Raji (cell line): ENCODE measurements around the gene MYT1.

Source experiments
- POLR2A ChIP-seq: IDR thresholded peaks from 2 replicates; pipeline ENCODE4 v1.6.1; 2011; ENCODE audit warnings: low read depth, low read length, control low read depth; ENCODE audit not compliant: insufficient read depth

MYT1 gene

GRCh38 chr20:64138276-64138815 is 25.9 kb upstream of the MYT1 start:
- TF ChIP-seq POLR2A: no peak

- TF ChIP-seq POLR2A: no peak
Observed at GRCh38 chr20:64139199-64140060, 24.8 kb upstream of the MYT1 start.

GRCh38 chr20:64140061-64140931 is 24.0 kb upstream of the MYT1 start:
- no peak for TF ChIP-seq POLR2A

GRCh38 chr20:64140956-64141355 is 23.3 kb upstream of the MYT1 start:
- TF ChIP-seq POLR2A: no peak

- TF ChIP-seq POLR2A: no peak
Observed at GRCh38 chr20:64142590-64142989, 21.7 kb upstream of the MYT1 start.

GRCh38 chr20:64143018-64143801 is 21.0 kb upstream of the MYT1 start:
- no peak for TF ChIP-seq POLR2A

- no peak for TF ChIP-seq POLR2A
Observed at GRCh38 chr20:64144144-64144912, 19.9 kb upstream of the MYT1 start.

GRCh38 chr20:64145458-64146300 is 18.6 kb upstream of the MYT1 start:
- no peak for TF ChIP-seq POLR2A

- TF ChIP-seq POLR2A: no peak
Observed at GRCh38 chr20:64146301-64146935, 17.8 kb upstream of the MYT1 start.

- no peak for TF ChIP-seq POLR2A
Observed at GRCh38 chr20:64146936-64147477, 17.2 kb upstream of the MYT1 start.

- no peak for TF ChIP-seq POLR2A
Observed at GRCh38 chr20:64148581-64148980, 15.7 kb upstream of the MYT1 start.

- TF ChIP-seq POLR2A: no peak
Observed at GRCh38 chr20:64149141-64149540, 15.1 kb upstream of the MYT1 start.

- TF ChIP-seq POLR2A: no peak
Observed at GRCh38 chr20:64149809-64150560, 14.3 kb upstream of the MYT1 start.
